IMR-90 (cell line): ENCODE results near the gene NDST3.

ENCODE experiments used
- CEBPB ChIP-seq: IDR thresholded peaks from 2 replicates; pipeline ENCODE4 v1.6.1; 2012; ENCODE audit warnings: low read depth, low read length, improper control_type of control experiment
- CHD1 ChIP-seq: IDR thresholded peaks from 2 replicates; pipeline ENCODE4 v1.6.1; 2012; ENCODE audit warnings: low read depth, low read length, improper control_type of control experiment
- CTCF ChIP-seq: conservative IDR thresholded peaks from 2 replicates; pipeline ENCODE4 v1.5.1; 2012; ENCODE audit warnings: mild to moderate bottlenecking, low read depth, low read length, improper control_type of control experiment
- MAFK ChIP-seq: IDR thresholded peaks from 2 replicates; pipeline ENCODE4 v1.6.1; 2012; ENCODE audit warnings: low read depth, low read length, improper control_type of control experiment
- MAZ ChIP-seq: IDR thresholded peaks from 2 replicates; pipeline ENCODE4 v1.6.1; 2012; ENCODE audit warnings: low read depth, mild to moderate bottlenecking, low read length, improper control_type of control experiment, moderate library complexity, borderline replicate concordance
- NFE2L2 ChIP-seq: fragments of 150-350 bp; IDR thresholded peaks from 2 replicates; pipeline ENCODE4 v1.6.1; 2016; ENCODE audit warnings: low read depth, mild to moderate bottlenecking, low read length
- POLR2A ChIP-seq: IDR thresholded peaks from 2 replicates; pipeline ENCODE4 v1.6.1; 2012; ENCODE audit warnings: mild to moderate bottlenecking, low read depth, low read length
- RAD21 ChIP-seq: IDR thresholded peaks from 2 replicates; pipeline ENCODE4 v1.6.1; 2012; ENCODE audit warnings: low read length, improper control_type of control experiment
- RCOR1 ChIP-seq: IDR thresholded peaks from 2 replicates; pipeline ENCODE4 v1.6.1; 2012; ENCODE audit warnings: mild to moderate bottlenecking, low read length, improper control_type of control experiment; ENCODE audit not compliant: insufficient replicate concordance
- RFX5 ChIP-seq: IDR thresholded peaks from 2 replicates; pipeline ENCODE4 v1.8.0; 2012; ENCODE audit warnings: low read depth, mild to moderate bottlenecking, low read length, moderate library complexity
- SMC3 ChIP-seq: fragments of 150-350 bp; IDR thresholded peaks from 2 replicates; pipeline ENCODE4 v1.6.1; 2016; ENCODE audit warnings: low read depth, mild to moderate bottlenecking, antibody characterized with exemption, low read length, moderate library complexity

GRCh38 chr4:118213101-118213500 lies 178.8 kb downstream of the NDST3 start:
- TF ChIP-seq CTCF (no peak), POLR2A (no peak), RAD21 (no peak), MAZ (no peak), RFX5 (no peak), MAFK (no peak), NFE2L2 (no peak), CEBPB (no peak), CHD1 (no peak), RCOR1 (no peak), SMC3 (no peak)
